Measurements from ENCODE around the gene MIX23.
A peak's percentile ranks its signal among the peaks of the same experiment; 100 is the strongest.

MIX23 gene

GRCh38 chr3:122382888-122383666 lies at the start of gene MIX23:
TSS of gene MIX23 (minus strand) at chr3:122383231. CDS start at chr3:122383224, 7 bp downstream.
- Histone ChIP-seq H3K27ac (ENCODE audit: poor library complexity, severe bottlenecking) (peak within 1 kb of the TSS; percentile 82), H3K4me1 (ENCODE audit: insufficient read depth, poor library complexity, severe bottlenecking) (peaks cover 6% of the 10 kb centered on the region), H3K27me3 (ENCODE audit: insufficient read depth, poor library complexity, severe bottlenecking) (no peaks in the 10 kb centered on the region), H3K4me3 (ENCODE audit: severe bottlenecking) (peak within 1 kb of the TSS; percentile 72), H3K36me3 (ENCODE audit: low read depth) (peaks cover 21% of the 10 kb centered on the region), H3K9me3 (ENCODE audit: severe bottlenecking) (no peaks in the 10 kb centered on the region)
- ATAC-seq (ENCODE audit: low read depth) (peak; percentile 57), DNase-seq (ENCODE audit: low spot score) (peak; percentile 79)
- no peak for TF ChIP-seq CTCF (IDR thresholded peaks at IDR 0.05; ENCODE audit: poor library complexity, severe bottlenecking)

- peaks cover 87% of the 10 kb centered on the region for H3K36me3 ChIP-seq (ENCODE audit: low read depth)
- no peak for TF ChIP-seq CTCF (IDR thresholded peaks at IDR 0.05; ENCODE audit: poor library complexity, severe bottlenecking)
- H3K9me3 ChIP-seq (ENCODE audit: severe bottlenecking) = no peaks in the 10 kb centered on the region
- no peak overlapping the region for H3K4me3 ChIP-seq (ENCODE audit: severe bottlenecking)
- DNase-seq (ENCODE audit: low spot score) (no peak), ATAC-seq (ENCODE audit: low read depth) (no peak)
- no peak overlapping the region for H3K27ac ChIP-seq (ENCODE audit: poor library complexity, severe bottlenecking)
- H3K4me1 ChIP-seq (ENCODE audit: insufficient read depth, poor library complexity, severe bottlenecking) = no peaks in the 10 kb centered on the region
- no peaks in the 10 kb centered on the region for H3K27me3 ChIP-seq (ENCODE audit: insufficient read depth, poor library complexity, severe bottlenecking)
Observed at GRCh38 chr3:122430371-122430770, 47.3 kb upstream of the MIX23 start.

GRCh38 chr3:122427857-122428471 lies 44.9 kb upstream of the MIX23 start:
- TF ChIP-seq CTCF (IDR thresholded peaks at IDR 0.05; ENCODE audit: poor library complexity, severe bottlenecking) = no peak
- DNase-seq (ENCODE audit: low spot score) (no peak), ATAC-seq (ENCODE audit: low read depth) (no peak)
- H3K4me1 ChIP-seq (ENCODE audit: insufficient read depth, poor library complexity, severe bottlenecking) = no peaks in the 10 kb centered on the region
- H3K9me3 ChIP-seq (ENCODE audit: severe bottlenecking) = no peaks in the 10 kb centered on the region
- no peak overlapping the region for H3K4me3 ChIP-seq (ENCODE audit: severe bottlenecking)
- H3K27me3 ChIP-seq (ENCODE audit: insufficient read depth, poor library complexity, severe bottlenecking) = no peaks in the 10 kb centered on the region
- H3K27ac ChIP-seq (ENCODE audit: poor library complexity, severe bottlenecking) = no peak overlapping the region
- peaks cover 86% of the 10 kb centered on the region for H3K36me3 ChIP-seq (ENCODE audit: low read depth)

- no peak for DNase-seq (ENCODE audit: low spot score)
- H3K4me1 ChIP-seq (ENCODE audit: insufficient read depth, poor library complexity, severe bottlenecking) = no peaks in the 10 kb centered on the region
- no peaks in the 10 kb centered on the region for H3K9me3 ChIP-seq (ENCODE audit: severe bottlenecking)
- H3K4me3 ChIP-seq (ENCODE audit: severe bottlenecking) = no peak overlapping the region
- peaks cover 53% of the 10 kb centered on the region for H3K36me3 ChIP-seq (ENCODE audit: low read depth)
- no peak overlapping the region for H3K27ac ChIP-seq (ENCODE audit: poor library complexity, severe bottlenecking)
- ATAC-seq (ENCODE audit: low read depth) = no peak
- no peak for TF ChIP-seq CTCF (IDR thresholded peaks at IDR 0.05; ENCODE audit: poor library complexity, severe bottlenecking)
- no peaks in the 10 kb centered on the region for H3K27me3 ChIP-seq (ENCODE audit: insufficient read depth, poor library complexity, severe bottlenecking)
Observed at GRCh38 chr3:122421836-122422235, 38.8 kb upstream of the MIX23 start.

- H3K27ac ChIP-seq (ENCODE audit: poor library complexity, severe bottlenecking) = no peak overlapping the region
- ATAC-seq (ENCODE audit: low read depth) (no peak), DNase-seq (ENCODE audit: low spot score) (no peak)
- no peaks in the 10 kb centered on the region for H3K27me3 ChIP-seq (ENCODE audit: insufficient read depth, poor library complexity, severe bottlenecking)
- H3K36me3 ChIP-seq (ENCODE audit: low read depth) = peaks cover 45% of the 10 kb centered on the region
- no peak for TF ChIP-seq CTCF (IDR thresholded peaks at IDR 0.05; ENCODE audit: poor library complexity, severe bottlenecking)
- no peak overlapping the region for H3K4me3 ChIP-seq (ENCODE audit: severe bottlenecking)
- H3K9me3 ChIP-seq (ENCODE audit: severe bottlenecking) = no peaks in the 10 kb centered on the region
- H3K4me1 ChIP-seq (ENCODE audit: insufficient read depth, poor library complexity, severe bottlenecking) = no peaks in the 10 kb centered on the region
Observed at GRCh38 chr3:122421101-122421500, 38.1 kb upstream of the MIX23 start.
